Stimulated activated CD4-positive, alpha-beta T cell treated with anti-CD3 and anti-CD28 coated beads, Interleukin-12 subunit alpha, Interleukin-12 subunit beta, amount 100 ng/mL, for 48 hours (primary cell): Measurements from ENCODE around the gene TTLL10.

ENCODE experiments used
- DNase-seq, 3 donors: peaks; one replicate each; pipeline ENCODE4 v3.0.0-alpha.2; 2020; ENCODE audit warnings: low read depth in 2 of 3, low spot score in 1 of 3

TTLL10 gene

GRCh38 chr1:1218524-1219200, 45.0 kb downstream of the TTLL10 start:
- no peak for DNase-seq

GRCh38 chr1:1219341-1219740, 45.7 kb downstream of the TTLL10 start:
- peak in 1 of 3 donors; percentile 59 for DNase-seq

- no peak for DNase-seq
Measured at GRCh38 chr1:1220197-1220596, 46.5 kb downstream of the TTLL10 start.

GRCh38 chr1:1221887-1222574, 48.4 kb downstream of the TTLL10 start:
- DNase-seq, result no peak

- no peak for DNase-seq
Measured at GRCh38 chr1:1222575-1223225, 49.0 kb downstream of the TTLL10 start.

GRCh38 chr1:1223321-1223720, 49.6 kb downstream of the TTLL10 start:
- no peak for DNase-seq

GRCh38 chr1:1223891-1224290, 50.2 kb downstream of the TTLL10 start:
- DNase-seq, result no peak

- DNase-seq, result no peak
Measured at GRCh38 chr1:1225238-1225845, 51.7 kb downstream of the TTLL10 start.

GRCh38 chr1:1225913-1226312, 52.2 kb downstream of the TTLL10 start:
- DNase-seq, result no peak

GRCh38 chr1:1226566-1227362, 53.1 kb downstream of the TTLL10 start:
- DNase-seq, result no peak

GRCh38 chr1:1227386-1227785, 53.7 kb downstream of the TTLL10 start:
- no peak for DNase-seq

- DNase-seq, result no peak
Measured at GRCh38 chr1:1228187-1228586, 54.5 kb downstream of the TTLL10 start.

GRCh38 chr1:1228596-1229321, 55.1 kb downstream of the TTLL10 start:
- DNase-seq, result no peak

GRCh38 chr1:1229770-1230169, 56.1 kb downstream of the TTLL10 start:
- DNase-seq, result no peak

GRCh38 chr1:1230656-1231399, 57.1 kb downstream of the TTLL10 start:
- no peak for DNase-seq

- peak; percentile 92 to 96 (median 94) for DNase-seq
Measured at GRCh38 chr1:1231400-1232207, 57.9 kb downstream of the TTLL10 start, which contains the start of gene SDF4. Gene SDF4, minus strand, starts transcription at chr1:1232001. Its CDS starts 3,229 bp downstream, at chr1:1228772.

GRCh38 chr1:1232208-1232795, 58.6 kb downstream of the TTLL10 start, which contains the start of gene B3GALT6:
Gene B3GALT6, plus strand, starts transcription at chr1:1232237. Its CDS starts 42 bp downstream, at chr1:1232279.
- DNase-seq, result no peak
